Natural killer cell (primary cell): ENCODE results near the gene SNX9. TPM values are rescaled to one million over a fixed set of nuclear protein-coding genes. Genes with fewer than 3 reads are reported as not detected.

Experiments
- ATAC-seq, 3 donors: fragments of 150-1000 bp in 2 of 3; fragments of 200-7000 bp in 1 of 3; cut with Tn5 transposase; 1 replicate in 1 of 3; 2 replicates in 2 of 3; pipeline ENCODE4 v1.10.0; 2021; ENCODE audit warnings: mild to moderate bottlenecking in 2 of 3, moderate library complexity in 2 of 3
- DNase-seq, 2 donors: peaks; one replicate each; pipeline versions ENCODE4 v3.0.0 to v3.0.0-alpha.2; 2013 to 2021; ENCODE audit warnings: mixed read lengths in 1 of 2
- H3K27ac ChIP-seq: one replicate; pipeline ENCODE4 v1.5.1; 2013; ENCODE audit warnings: mild to moderate bottlenecking, low read length
- H3K27me3 ChIP-seq: one replicate; pipeline ENCODE4 v1.6.1; 2013; ENCODE audit warnings: low read length; ENCODE audit not compliant: control insufficient read depth, insufficient read depth
- H3K36me3 ChIP-seq: one replicate; pipeline ENCODE4 v1.6.1; 2013; ENCODE audit warnings: low read length; ENCODE audit not compliant: control insufficient read depth, insufficient read depth
- H3K4me1 ChIP-seq: one replicate; pipeline ENCODE4 v1.6.1; 2013; ENCODE audit warnings: low read length; ENCODE audit not compliant: control insufficient read depth, insufficient read depth
- H3K4me3 ChIP-seq: one replicate; pipeline ENCODE4 v1.5.1; 2013; ENCODE audit warnings: low read length
- H3K9me3 ChIP-seq: one replicate; pipeline ENCODE4 v1.6.1; 2013; ENCODE audit warnings: low read length; ENCODE audit not compliant: control insufficient read depth, insufficient read depth
- H3K27ac Mint-ChIP-seq, 2 donors: one replicate each; pipeline ENCODE4 v1.8.0; 2022; ENCODE audit warnings: mild to moderate bottlenecking in 2 of 2, mixed read lengths in 2 of 2, moderate library complexity in 1 of 2
- H3K27me3 Mint-ChIP-seq, 2 donors: one replicate each; pipeline ENCODE4 v1.8.0; 2022; ENCODE audit warnings: low read depth in 2 of 2, mixed read lengths in 2 of 2
- H3K36me3 Mint-ChIP-seq: one replicate; pipeline ENCODE4 v1.8.0; 2022; ENCODE audit warnings: mixed read lengths
- H3K4me1 Mint-ChIP-seq, 2 donors: one replicate each; pipeline ENCODE4 v1.8.0; 2022; ENCODE audit warnings: mixed read lengths in 2 of 2
- H3K4me3 Mint-ChIP-seq: one replicate; pipeline ENCODE4 v1.8.0; 2022; ENCODE audit warnings: mild to moderate bottlenecking, moderate library complexity, mixed read lengths
- H3K9me3 Mint-ChIP-seq, 2 donors: one replicate each; pipeline ENCODE4 v1.8.0; 2022; ENCODE audit warnings: mixed read lengths in 2 of 2
- WGBS: methylation state at CpG from one replicate; pipeline ENCODE4 v1.1.7; 2013; ENCODE audit warnings: missing lambda C conversion rate; ENCODE audit not compliant: insufficient coverage; 5-methylcytosine and 5-hydroxymethylcytosine counted together
- intact Hi-C: fragments of 100-400 bp; cut with micrococcal nuclease; formaldehyde crosslinking; loops from one replicate; pipeline ENCODE4 v1.14.2; 2022
- total RNA-seq, 4 donors: library from RNA; stranded (reverse); fragments of 120-200 nt in 1 of 4; gene quantifications; one replicate each; pipeline versions ENCODE4 v1.2.3 to v1.2.4, GENCODE V29; 2013 to 2022
- TF ChIP-seq, protein P1 (sequence below): fragments of 200-600 bp; IDR thresholded peaks from one replicate; pipeline ENCODE4 v1.8.0; 2022; ENCODE audit warnings: antibody characterized with exemption

The SNX9 gene
- total RNA-seq, 3 donors from 2014 or later (not counting 1 experiment from before 2014, with no cell fraction given): 6.0 to 9.7 (median 7.3) TPM

DNA sequence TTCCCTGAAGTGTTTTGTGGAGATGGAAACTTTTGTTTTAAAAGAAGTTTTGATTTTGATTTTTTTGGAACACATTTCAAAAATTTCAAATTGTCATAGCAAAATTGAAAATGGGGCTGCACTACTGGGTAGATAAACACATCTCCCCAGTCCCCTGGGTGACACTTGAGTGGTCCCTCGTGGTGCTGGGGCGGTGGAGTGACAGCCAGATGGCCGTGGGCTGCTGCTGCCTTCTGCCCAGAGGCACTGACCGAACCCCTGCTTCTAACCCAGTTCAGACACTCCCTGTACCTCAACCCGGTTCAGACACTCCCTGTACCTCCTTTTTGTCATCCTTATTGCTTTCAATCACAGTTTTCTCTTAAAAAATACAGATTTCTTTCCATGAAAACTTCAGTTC is 88.7 kb downstream of the SNX9 start:
- Mint-ChIP-seq H3K27me3 (peaks cover 0 to 8% of the 10 kb centered on the region in 2 donors), H3K4me1 (peaks cover 14 to 15% of the 10 kb centered on the region in 2 donors), H3K4me3 (no peak overlapping the region), H3K27ac (no peak overlapping the region), H3K36me3 (peaks cover 2% of the 10 kb centered on the region), H3K9me3 (no peaks in the 10 kb centered on the region)
- no peak overlapping the region for H3K27ac ChIP-seq
- intact Hi-C loops: no loop called here
- TF ChIP-seq, protein P1, sequence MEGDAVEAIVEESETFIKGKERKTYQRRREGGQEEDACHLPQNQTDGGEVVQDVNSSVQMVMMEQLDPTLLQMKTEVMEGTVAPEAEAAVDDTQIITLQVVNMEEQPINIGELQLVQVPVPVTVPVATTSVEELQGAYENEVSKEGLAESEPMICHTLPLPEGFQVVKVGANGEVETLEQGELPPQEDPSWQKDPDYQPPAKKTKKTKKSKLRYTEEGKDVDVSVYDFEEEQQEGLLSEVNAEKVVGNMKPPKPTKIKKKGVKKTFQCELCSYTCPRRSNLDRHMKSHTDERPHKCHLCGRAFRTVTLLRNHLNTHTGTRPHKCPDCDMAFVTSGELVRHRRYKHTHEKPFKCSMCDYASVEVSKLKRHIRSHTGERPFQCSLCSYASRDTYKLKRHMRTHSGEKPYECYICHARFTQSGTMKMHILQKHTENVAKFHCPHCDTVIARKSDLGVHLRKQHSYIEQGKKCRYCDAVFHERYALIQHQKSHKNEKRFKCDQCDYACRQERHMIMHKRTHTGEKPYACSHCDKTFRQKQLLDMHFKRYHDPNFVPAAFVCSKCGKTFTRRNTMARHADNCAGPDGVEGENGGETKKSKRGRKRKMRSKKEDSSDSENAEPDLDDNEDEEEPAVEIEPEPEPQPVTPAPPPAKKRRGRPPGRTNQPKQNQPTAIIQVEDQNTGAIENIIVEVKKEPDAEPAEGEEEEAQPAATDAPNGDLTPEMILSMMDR: no peak
- H3K4me1 ChIP-seq: peaks cover 7% of the 10 kb centered on the region
- 81% methylated on average over 5 of the region's 5 CpGs for WGBS
- no peak overlapping the region for H3K4me3 ChIP-seq
- H3K9me3 ChIP-seq: no peaks in the 10 kb centered on the region
- no peak for ATAC-seq
- no peak for DNase-seq
- H3K27me3 ChIP-seq: no peaks in the 10 kb centered on the region
- H3K36me3 ChIP-seq: no peaks in the 10 kb centered on the region

DNA sequence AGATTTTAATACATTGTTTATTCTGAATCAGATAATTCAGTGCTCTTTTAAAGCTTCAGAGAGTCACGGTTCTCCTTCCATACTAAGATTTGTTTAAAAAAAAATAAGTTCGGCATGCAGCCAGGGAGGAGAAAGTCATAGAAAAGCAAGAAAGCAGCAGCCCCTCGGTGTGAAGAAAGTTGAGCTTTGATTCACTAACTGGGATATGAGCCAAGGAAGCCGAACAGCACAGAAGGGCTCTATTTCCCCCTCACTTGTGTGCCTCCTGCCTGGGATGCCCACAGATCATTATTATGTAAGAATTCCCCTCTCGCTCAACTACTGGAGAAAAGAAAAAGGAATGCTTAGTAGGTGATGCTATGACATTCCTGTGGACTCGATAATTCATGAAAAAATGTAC is 89.3 kb downstream of the SNX9 start:
- Mint-ChIP-seq H3K36me3 (no peaks in the 10 kb centered on the region), H3K4me1 (peaks cover 14 to 15% of the 10 kb centered on the region in 2 donors), H3K27me3 (peaks cover 0 to 7% of the 10 kb centered on the region in 2 donors), H3K27ac (no peak overlapping the region), H3K4me3 (no peak overlapping the region), H3K9me3 (no peaks in the 10 kb centered on the region)
- TF ChIP-seq, protein P1: no peak
- H3K9me3 ChIP-seq: no peaks in the 10 kb centered on the region
- H3K27me3 ChIP-seq: no peaks in the 10 kb centered on the region
- DNase-seq (no peak), ATAC-seq (no peak)
- H3K4me3 ChIP-seq: no peak overlapping the region
- H3K4me1 ChIP-seq: peaks cover 7% of the 10 kb centered on the region
- 93% methylated on average over 6 of the region's 6 CpGs for WGBS
- no peak overlapping the region for H3K27ac ChIP-seq
- intact Hi-C loops: no loop called here
- H3K36me3 ChIP-seq: no peaks in the 10 kb centered on the region

DNA sequence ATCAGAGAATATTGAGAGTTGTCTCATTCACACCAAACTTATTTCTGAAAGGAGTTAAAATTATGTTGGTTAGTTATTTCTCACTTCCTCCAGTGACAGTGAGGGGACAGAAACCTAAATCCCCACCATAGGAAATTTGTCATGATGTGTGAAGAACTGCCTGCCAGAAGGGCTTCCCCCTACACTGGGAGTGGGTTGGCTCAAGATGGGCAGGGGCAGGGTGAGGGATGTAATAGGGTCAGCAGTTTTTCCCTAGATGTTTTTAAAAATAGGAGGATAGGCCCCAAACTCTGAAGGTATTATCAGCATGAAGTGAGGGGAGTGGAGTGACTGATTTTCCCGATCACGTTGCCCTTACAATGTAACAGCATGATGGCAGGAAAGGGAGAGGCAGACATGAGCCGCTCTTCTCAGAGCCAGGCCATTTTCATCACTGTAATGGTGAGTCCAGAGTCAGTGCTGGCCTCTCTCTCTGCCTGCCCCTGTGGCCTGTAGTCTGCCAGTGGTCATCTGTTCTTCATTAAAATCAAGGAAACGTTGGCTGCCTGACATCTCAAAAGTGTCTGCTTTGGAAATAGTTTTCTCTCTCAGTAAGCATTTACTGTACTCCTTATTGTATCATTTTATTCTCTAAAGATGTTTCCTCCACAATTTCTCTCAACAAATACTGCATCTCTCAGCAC is 98.8 kb downstream of the SNX9 start:
- 94% methylated on average over 4 of the region's 4 CpGs for WGBS
- TF ChIP-seq, protein P1: no peak
- ATAC-seq (no peak), DNase-seq (no peak)
- Histone ChIP-seq H3K36me3 (peaks cover 3% of the 10 kb centered on the region), H3K9me3 (no peaks in the 10 kb centered on the region), H3K27ac (no peak overlapping the region), H3K4me3 (no peak overlapping the region), H3K27me3 (no peaks in the 10 kb centered on the region), H3K4me1 (no peaks in the 10 kb centered on the region)
- peaks cover 17% of the 10 kb centered on the region for H3K36me3 Mint-ChIP-seq
- H3K4me1 Mint-ChIP-seq: no peaks in the 10 kb centered on the region
- peaks cover 2 to 5% of the 10 kb centered on the region in 2 donors for H3K9me3 Mint-ChIP-seq
- no peak overlapping the region for H3K4me3 Mint-ChIP-seq
- H3K27me3 Mint-ChIP-seq: no peaks in the 10 kb centered on the region
- no peak overlapping the region for H3K27ac Mint-ChIP-seq
- intact Hi-C loops: no loop called here

DNA sequence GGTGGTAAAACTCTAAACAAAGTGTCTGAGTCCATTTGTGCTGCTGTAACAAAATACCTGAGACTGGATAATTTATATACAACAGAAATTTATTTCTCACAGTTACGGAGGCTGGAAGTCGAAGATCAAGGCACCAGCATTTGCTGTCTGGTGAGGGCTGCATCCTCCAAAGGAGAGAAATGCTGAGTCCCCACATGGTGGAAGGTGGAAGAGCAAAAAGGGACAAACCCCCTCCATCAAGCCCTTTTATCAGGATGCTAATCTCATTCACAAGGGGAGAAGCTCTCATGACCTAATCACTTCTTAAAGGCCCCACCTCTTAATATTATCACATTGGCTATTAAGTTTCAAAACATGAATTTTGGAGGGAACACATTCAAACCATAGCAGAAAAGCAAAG is 102.7 kb downstream of the SNX9 start:
- no peaks in the 10 kb centered on the region for H3K27me3 Mint-ChIP-seq
- intact Hi-C loops: no loop called here
- no peaks in the 10 kb centered on the region for H3K9me3 ChIP-seq
- DNase-seq (no peak), ATAC-seq (no peak)
- H3K9me3 Mint-ChIP-seq: no peaks in the 10 kb centered on the region
- no peaks in the 10 kb centered on the region for H3K4me1 ChIP-seq
- H3K4me3 Mint-ChIP-seq: no peak overlapping the region
- peaks cover 3% of the 10 kb centered on the region for H3K36me3 ChIP-seq
- TF ChIP-seq, protein P1: no peak
- no peak overlapping the region for H3K27ac ChIP-seq
- H3K4me1 Mint-ChIP-seq: no peaks in the 10 kb centered on the region
- 100% methylated on average over 1 of the region's 2 CpGs for WGBS
- H3K4me3 ChIP-seq: no peak overlapping the region
- H3K36me3 Mint-ChIP-seq: no peaks in the 10 kb centered on the region
- H3K27me3 ChIP-seq: no peaks in the 10 kb centered on the region
- H3K27ac Mint-ChIP-seq: no peak overlapping the region
